ENCODE results near the gene MBP.

The MBP gene

GRCh38 chr18:77161961-77162360 lies 29.4 kb upstream of the MBP start:
- no peak for TF ChIP-seq CTCF (conservative IDR thresholded peaks at IDR 0.05; ENCODE audit: low read depth, low read length)
- no peak overlapping the region for H3K4me3 ChIP-seq (ENCODE audit: low read length)
- no peak for DNase-seq (ENCODE audit: low read depth)

- TF ChIP-seq CTCF (conservative IDR thresholded peaks at IDR 0.05; ENCODE audit: low read depth, low read length): no peak
- no peak for DNase-seq (ENCODE audit: low read depth)
- no peak overlapping the region for H3K4me3 ChIP-seq (ENCODE audit: low read length)
Measured at GRCh38 chr18:77161383-77161782, 28.8 kb upstream of the MBP start.

DNA sequence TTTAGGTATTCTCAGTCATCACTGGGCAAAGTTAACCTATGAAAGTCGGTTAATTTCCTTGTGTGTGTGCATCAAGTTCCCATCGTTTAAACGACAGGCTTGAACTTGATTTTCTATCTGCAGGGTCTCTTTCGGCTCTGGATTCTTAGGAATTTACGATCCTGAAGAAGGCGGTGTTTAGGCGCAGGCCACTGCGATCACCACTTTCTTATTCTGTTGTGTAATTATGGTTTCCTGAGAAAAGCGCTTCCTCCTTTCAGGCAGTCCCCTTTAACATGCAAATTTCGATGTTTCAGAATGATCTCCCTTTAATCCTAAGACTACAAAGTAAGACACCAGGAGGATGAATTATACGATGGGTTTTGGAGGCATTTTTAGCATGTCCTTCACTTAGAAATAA lies 27.9 kb upstream of the MBP start:
- DNase-seq (ENCODE audit: low read depth): no peak
- TF ChIP-seq CTCF (conservative IDR thresholded peaks at IDR 0.05; ENCODE audit: low read depth, low read length): no peak
- no peak overlapping the region for H3K4me3 ChIP-seq (ENCODE audit: low read length)

DNA sequence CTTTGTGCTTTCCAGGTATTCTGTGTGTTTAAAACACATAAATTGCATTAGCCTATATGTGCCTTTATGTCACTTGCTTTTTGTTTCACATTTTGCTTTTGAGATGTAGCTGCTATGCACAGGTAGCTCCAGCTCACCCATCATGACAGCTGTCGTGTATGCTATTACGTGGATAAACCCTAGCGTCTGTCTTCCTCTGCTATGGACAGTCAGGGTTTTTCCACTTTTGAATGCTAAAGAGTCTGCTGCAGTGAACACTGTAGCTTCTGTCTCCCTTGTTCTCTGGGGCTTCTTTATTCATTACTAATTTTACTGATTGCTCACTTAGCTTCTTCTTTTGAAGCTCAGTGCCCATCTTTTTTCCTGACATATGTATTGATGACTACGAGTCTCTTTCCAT lies 24.7 kb upstream of the MBP start:
- no peak overlapping the region for H3K4me3 ChIP-seq (ENCODE audit: low read length)
- no peak for TF ChIP-seq CTCF (conservative IDR thresholded peaks at IDR 0.05; ENCODE audit: low read depth, low read length)
- DNase-seq (ENCODE audit: low read depth): no peak

GRCh38 chr18:77155031-77155430 lies 22.4 kb upstream of the MBP start:
- no peak overlapping the region for H3K4me3 ChIP-seq (ENCODE audit: low read length)
- TF ChIP-seq CTCF (conservative IDR thresholded peaks at IDR 0.05; ENCODE audit: low read depth, low read length): no peak
- DNase-seq (ENCODE audit: low read depth): no peak

DNA sequence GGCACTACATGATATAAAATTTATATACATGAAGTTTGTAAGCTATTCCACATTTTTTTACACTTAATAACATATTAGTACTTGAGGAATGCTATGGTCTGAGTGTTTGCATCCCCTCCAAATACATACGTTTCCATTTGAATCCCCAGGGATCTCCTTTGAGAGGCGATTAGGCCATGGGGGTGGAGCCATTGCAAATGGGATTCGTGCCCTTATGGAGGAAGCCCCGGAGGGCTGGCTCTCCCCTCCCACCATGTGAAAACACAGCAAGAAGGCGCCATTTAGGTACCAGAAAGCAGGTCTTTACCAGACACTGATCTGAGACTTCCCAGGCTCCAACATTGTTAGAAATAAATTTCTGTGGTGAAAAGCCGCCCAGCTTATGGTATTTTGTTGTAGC lies 20.8 kb upstream of the MBP start:
- no peak overlapping the region for H3K4me3 ChIP-seq (ENCODE audit: low read length)
- TF ChIP-seq CTCF (conservative IDR thresholded peaks at IDR 0.05; ENCODE audit: low read depth, low read length): no peak
- DNase-seq (ENCODE audit: low read depth): no peak

- no peak for DNase-seq (ENCODE audit: low read depth)
- no peak overlapping the region for H3K4me3 ChIP-seq (ENCODE audit: low read length)
- no peak for TF ChIP-seq CTCF (conservative IDR thresholded peaks at IDR 0.05; ENCODE audit: low read depth, low read length)
Measured at GRCh38 chr18:77151772-77152520, 19.4 kb upstream of the MBP start.
